NCI-H1048 (cell line): Measurements from ENCODE around the gene GPANK1.

Source experiments
- DNase-seq: peaks from one replicate; lab custom pipeline; 2025; lab: John Stamatoyannopoulos, UW

The GPANK1 gene

DNA sequence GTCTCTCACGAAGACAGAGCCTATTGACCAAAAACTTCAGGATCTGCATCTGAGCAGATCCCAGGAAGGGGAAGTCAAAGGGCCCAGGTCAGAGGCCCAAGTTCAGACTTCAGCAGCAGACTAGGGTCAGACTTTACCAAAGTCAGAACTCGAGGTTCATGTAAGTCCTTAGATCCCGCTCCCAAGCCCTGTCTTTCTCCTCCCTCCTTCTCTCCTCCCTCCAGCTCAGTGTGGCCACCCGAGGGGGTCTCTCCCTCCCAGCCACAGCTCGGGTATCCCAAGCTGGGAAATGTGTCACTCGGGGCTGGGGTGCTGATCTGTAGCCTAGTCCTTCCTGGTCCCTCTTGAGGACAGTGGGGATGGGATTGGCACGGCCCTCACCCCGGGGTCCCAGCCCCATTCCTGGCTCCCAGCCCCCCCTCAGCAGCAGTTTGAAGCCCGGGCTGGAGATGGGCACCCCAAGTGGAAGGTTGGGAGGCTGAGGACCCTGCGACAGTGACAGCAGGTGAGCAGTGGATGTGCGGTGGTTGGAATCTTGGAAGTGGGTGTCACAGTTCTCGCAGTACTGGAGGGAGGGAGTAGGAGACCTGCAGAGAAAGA is 2.6 kb downstream of the GPANK1 start:
- no peak for DNase-seq

DNA sequence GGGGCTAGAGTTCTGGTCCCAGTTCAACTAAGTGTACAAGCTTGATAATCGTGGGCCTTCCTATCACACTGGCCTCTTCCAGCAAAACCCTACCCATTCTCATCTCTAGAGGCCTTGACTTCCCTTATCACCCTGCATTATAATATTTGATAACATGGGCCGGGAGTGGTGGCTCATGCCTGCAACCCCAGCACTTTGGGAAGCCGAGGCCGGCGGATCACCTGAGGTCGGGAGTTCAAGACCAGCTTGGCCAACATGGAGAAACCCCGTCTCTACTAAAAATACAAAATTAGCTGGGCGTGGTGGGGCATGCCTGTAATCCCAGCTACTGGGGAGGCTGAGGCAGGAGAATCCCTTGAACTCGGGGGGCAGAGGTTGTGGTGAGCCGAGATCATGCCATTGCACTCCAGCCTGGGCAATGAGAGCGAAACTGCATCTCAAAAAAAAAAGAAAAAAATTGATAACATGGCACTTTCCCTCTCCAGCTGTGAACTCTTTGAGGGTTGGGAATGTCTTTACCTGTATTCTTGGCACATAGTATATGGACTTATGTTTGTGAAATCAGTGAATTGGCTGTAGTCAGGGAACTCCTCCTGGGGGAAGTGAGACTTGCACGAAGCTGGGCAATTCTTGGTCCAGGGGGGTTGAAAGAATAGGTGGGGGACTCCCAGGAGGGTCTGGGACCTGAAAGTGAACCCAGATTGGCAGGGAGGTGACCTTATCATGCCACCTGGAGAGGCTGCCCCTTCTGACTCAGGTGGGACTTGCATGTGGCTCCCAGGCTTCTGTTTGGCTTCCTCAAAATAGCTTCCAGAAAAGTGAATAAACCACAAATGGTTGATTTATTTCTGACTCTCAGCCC is 3.3 kb downstream of the GPANK1 start:
- no peak for DNase-seq

DNA sequence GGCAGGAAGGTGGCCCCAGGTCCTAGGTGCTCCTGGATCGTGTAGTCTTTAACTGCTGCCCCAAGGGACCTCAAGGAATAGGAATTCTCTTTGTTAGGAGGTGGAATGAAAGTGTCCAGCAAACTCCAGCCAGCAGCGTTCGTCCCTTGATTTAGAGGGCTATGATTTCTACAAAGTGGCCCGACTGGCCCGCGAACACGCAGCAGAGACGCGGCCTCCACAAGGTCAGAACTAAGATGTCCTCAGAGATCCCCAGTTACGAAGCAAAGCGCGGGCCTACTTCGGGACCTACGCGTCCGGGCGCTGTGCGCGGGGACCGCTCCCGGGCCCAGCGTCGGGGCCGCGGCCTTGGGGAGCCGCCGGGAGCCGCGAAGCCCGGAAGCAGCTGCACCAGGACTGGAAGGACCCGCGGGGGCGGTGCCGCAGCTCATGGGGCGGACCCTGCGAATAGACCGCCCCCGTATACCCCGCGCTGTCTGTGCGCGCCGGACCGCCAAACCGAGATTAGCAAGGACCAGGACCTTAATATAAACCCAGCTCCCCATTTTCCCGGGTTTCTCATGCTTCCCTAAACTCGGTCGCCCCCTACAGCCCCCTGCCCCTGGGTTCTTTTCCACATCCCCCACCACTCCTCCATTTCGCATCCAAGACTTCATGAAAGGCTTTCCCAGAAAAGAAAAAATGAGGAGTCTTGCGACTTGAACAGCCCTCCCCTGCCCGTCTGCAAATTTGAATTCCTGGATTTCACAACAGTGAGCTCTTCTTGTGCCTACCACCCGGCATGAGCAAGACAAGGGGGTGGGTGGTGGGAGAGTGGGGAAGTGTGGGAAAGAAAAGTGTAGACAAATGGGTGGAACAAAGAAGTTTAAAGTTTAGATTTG is 4.2 kb downstream of the GPANK1 start, which contains the start of gene C6orf47:
TSS of gene C6orf47 (minus strand) at position 398 of the 881 bp plus-strand sequence. CDS start 831 bp downstream, outside the sequence.
- DNase-seq = peak; percentile 27

DNA sequence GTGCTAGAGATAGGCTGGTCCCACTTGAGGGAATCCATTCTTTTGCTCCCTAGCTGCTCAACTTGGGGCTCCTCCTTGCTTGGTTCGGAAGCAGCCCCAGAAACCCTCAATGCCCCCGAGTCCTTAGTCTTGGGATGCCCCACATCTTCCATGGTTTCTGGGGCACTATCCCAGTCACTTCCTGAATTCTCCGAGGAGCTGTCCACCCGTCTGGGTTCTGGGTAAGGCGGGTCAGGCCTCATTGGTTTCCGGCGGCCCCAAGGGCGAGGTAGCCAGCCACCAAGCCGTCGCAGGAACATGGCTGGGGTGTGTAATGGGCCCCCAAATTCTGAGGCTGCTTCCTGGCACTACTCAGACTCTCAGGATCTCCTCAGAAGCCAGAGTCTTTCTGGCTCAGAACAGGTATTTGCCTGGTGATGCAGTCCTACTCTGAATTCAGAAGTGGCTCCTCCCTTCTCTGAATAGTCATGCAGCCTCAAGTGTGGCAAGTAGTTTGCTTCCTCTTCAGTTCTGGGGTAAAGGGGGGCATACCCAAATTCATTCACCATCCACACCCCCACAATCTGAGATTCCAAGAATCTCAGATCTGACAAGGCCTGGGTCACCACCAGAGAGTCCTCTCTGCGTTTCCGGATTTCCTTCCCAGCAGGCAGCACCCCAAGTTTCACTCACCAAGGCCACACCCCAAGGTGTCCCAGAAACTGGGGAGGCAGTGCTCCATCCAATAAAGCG is 5.0 kb downstream of the GPANK1 start:
- DNase-seq = no peak

GRCh38 chr6:31658983-31659648 is 5.7 kb downstream of the GPANK1 start:
- DNase-seq = no peak

DNA sequence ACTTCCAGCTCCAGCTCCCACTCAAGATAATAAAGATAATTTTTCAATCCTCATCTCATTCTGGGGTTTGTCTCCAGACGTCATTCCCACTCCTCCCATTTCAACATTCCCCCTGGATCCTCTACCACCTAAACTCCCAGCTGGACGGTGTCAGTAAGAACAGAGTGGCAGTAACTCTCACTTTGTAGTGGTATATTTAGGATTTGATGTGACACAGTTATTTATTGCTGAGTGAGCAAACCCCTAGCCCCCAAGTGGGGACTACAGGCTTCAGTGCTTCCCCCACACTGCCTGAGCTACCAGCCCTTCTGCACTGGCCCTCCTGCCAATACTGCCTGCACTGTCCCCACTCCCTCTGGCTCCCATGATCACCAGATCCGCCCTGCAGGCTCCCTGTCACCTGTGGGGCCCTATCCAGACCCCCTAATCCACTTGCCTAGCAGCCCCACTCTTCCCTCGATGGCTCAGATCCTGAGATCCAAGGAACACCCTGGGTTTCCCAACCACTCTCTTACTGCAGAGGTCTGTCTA is 6.6 kb downstream of the GPANK1 start:
- DNase-seq = no peak

GRCh38 chr6:31657406-31658157 is 7.2 kb downstream of the GPANK1 start:
- no peak for DNase-seq

DNA sequence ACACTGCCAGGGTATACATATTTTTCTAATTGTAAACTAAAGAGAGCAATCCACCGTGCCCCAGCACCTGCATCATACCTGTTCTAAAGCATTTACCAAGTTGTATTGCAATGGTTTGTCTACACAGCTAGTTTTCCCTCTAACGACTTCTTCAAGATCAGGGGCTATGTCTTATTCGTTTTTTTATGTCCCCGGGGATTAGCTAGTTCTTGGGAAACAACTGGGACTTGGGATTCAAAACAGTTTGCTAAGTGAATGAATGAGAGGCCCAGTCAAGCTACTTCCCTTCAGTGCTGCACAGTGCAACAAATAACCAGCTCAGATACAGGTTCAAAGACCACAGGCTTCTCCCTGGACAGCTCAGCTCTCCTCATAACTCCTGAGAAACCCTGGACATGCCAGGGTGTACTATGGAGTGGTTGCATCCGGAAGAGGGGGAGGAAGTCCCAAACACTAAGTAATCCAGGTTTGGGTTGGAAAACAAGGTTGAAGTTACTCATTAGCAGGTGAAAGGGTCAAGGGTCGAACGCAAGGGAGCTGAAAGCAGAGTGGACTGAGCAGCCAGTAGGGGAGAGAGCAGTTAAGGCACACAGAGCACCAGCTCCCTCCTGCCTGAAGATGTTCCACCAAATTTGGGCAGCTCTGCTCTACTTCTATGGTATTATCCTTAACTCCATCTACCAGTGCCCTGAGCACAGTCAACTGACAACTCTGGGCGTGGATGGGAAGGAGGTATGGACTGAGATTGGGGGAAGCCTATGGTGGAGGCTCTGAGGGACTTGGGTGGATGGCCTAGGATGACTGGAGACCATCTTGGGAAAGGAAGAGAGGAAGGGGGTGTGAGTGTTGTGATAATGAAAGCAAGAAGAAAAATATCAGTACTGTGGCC is 9.2 kb downstream of the GPANK1 start, which contains the start of gene APOM:
TSS of gene APOM (plus strand) at position 546 of the 889 bp plus-strand sequence. CDS start at position 619, 73 bp downstream.
- no peak for DNase-seq

- no peak for DNase-seq
These were observed 10.0 kb downstream of the GPANK1 start for GRCh38 chr6:31654574-31655348.

GRCh38 chr6:31652925-31653724 is 11.7 kb downstream of the GPANK1 start:
- DNase-seq = peak; percentile 76

- DNase-seq = no peak
These were observed 13.1 kb downstream of the GPANK1 start for GRCh38 chr6:31651602-31652191.

GRCh38 chr6:31645325-31645724 is 19.5 kb downstream of the GPANK1 start:
- no peak for DNase-seq

DNA sequence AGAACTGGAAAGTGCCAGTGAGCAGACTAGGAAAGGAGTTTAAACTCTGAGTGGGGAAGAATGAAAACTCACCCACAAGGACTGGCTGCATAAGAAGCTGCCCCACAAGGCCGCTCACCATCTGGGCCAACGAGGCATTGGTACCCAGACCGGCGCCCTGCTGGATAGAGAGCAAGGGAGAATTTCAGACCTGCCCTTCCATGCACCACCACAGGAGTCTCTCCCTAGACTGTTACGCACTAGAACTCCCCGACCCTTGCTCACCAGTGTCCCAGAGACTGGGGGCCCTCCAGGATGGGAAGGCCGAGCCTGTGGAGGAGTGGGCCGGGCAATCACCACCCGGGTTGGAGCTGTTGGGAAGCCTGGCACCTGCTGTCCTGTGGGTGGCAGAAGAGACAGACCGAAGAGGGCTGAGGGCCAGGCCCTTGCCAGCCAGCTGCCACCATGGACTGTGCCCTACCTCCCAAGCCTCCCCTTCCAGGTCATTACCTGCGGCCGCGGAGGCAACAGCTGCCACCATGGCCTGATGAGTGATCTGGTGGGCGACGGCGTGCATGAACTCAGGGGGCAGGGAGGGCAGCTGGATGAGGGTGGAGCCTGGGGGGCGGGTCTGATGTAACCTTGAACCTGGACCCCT is 20.9 kb downstream of the GPANK1 start:
- no peak for DNase-seq

DNA sequence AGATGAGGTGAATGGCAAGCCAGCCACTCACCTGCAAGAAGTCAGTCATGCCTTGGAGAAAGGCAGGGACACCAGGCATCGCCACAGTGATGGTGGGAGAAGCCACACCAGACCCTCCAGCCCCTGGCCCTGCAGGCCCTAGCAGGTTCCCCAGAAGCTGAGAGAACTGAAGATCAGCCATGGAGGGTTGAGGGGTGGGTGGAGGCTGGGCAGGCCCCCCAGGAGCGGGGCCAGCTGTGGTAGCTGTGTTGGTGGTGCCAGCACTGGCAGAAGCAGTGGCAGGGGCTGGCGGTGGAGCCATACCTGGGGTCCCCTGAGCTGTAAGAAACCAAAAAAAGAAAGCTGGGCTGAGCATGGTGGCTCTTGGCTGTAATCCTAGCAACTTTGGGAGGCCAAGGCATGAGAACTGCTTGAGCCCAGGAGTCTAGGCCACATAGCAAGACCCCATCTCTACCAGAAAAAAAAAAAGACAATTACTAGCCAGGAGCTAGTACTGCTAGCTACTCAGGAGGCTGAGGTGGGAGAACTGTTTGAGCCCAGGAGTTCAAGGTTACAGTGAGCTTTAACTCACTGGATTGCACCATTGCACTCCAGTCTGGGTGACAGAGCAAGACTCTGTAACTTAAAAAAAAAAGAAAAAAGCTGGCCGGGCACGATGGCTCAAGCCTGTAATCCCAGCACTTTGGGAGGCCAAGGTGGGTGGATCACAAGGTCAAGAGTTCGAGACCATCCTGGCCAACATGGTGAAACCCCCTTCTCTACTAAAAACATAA is 21.8 kb downstream of the GPANK1 start:
- no peak for DNase-seq

DNA sequence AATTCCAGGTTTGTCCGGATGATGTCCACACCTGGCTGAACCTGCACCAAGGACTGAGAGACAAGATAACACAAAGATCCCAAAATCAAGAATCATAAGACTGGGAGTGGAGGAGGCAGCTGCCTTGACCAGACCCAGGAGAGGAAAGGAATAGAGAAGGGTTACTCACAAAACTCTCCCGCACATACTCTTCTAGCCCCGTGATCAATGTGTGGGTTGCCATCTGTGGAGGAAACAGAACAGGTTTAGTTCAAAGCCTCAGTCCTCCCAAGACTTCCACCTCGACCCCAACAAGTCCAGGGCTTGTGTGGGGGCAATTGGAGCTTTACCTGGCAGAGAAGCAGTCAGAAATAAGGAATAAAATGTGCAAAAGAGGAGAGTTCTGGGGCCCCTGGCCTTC is 23.4 kb downstream of the GPANK1 start:
- no peak for DNase-seq

GRCh38 chr6:31640612-31641011 is 24.2 kb downstream of the GPANK1 start:
- DNase-seq = no peak
